Inflammatory macrophage (primary cell): ENCODE data around the gene SDK1.

ENCODE experiments used
- DNase-seq, 2 donors: peaks; one replicate each; pipeline ENCODE4 v3.0.0-alpha.2; 2020 to 2022

SDK1 gene

GRCh38 chr7:3995187-3995586 lies 694.1 kb downstream of the SDK1 start:
- DNase-seq, result no peak

- DNase-seq, result no peak
Observed at GRCh38 chr7:3998060-3998459, 697.0 kb downstream of the SDK1 start.

- DNase-seq, result no peak
Observed at GRCh38 chr7:4000139-4000538, 699.1 kb downstream of the SDK1 start.

GRCh38 chr7:4000934-4001333 lies 699.9 kb downstream of the SDK1 start:
- DNase-seq, result no peak

- DNase-seq, result no peak
Observed at GRCh38 chr7:4001742-4002141, 700.7 kb downstream of the SDK1 start.

GRCh38 chr7:4003503-4003902 lies 702.5 kb downstream of the SDK1 start:
- DNase-seq, result no peak

GRCh38 chr7:4006687-4007086 lies 705.6 kb downstream of the SDK1 start:
- DNase-seq, result no peak

- DNase-seq, result no peak
Observed at GRCh38 chr7:4009211-4010060, 708.4 kb downstream of the SDK1 start.

- no peak for DNase-seq
Observed at GRCh38 chr7:4010061-4010605, 709.1 kb downstream of the SDK1 start.

GRCh38 chr7:4010923-4011656 lies 710.0 kb downstream of the SDK1 start:
- DNase-seq, result no peak

GRCh38 chr7:4013793-4014192 lies 712.7 kb downstream of the SDK1 start:
- no peak for DNase-seq

- DNase-seq, result no peak
Observed at GRCh38 chr7:4014346-4015050, 713.4 kb downstream of the SDK1 start.

- DNase-seq, result no peak
Observed at GRCh38 chr7:4015371-4015770, 714.3 kb downstream of the SDK1 start.

GRCh38 chr7:4015996-4016395 lies 714.9 kb downstream of the SDK1 start:
- no peak for DNase-seq

GRCh38 chr7:4017081-4017480 lies 716.0 kb downstream of the SDK1 start:
- no peak for DNase-seq

- no peak for DNase-seq
Observed at GRCh38 chr7:4017785-4018184, 716.7 kb downstream of the SDK1 start.

- DNase-seq, result no peak
Observed at GRCh38 chr7:4018601-4019316, 717.7 kb downstream of the SDK1 start.

GRCh38 chr7:4020086-4020485 lies 719.0 kb downstream of the SDK1 start:
- DNase-seq, result no peak

- no peak for DNase-seq
Observed at GRCh38 chr7:4021413-4021812, 720.4 kb downstream of the SDK1 start.

- no peak for DNase-seq
Observed at GRCh38 chr7:4022265-4022664, 721.2 kb downstream of the SDK1 start.

- no peak for DNase-seq
Observed at GRCh38 chr7:4023502-4023901, 722.5 kb downstream of the SDK1 start.

GRCh38 chr7:4024133-4024532 lies 723.1 kb downstream of the SDK1 start:
- DNase-seq, result no peak
